Gastroesophageal sphincter (tissue), 3 donors: ENCODE results near the gene EHMT1.

Experiments used
- EP300 ChIP-seq: sonication (generic); formaldehyde crosslinking; IDR thresholded peaks from one replicate; pipeline ENCODE4 v1.6.1; 2017; ENCODE audit warnings: antibody characterized with exemption, mild to moderate bottlenecking
- POLR2A ChIP-seq, 2 donors: fragments of 450-650 bp; IDR thresholded peaks; one replicate each; pipeline ENCODE4 v1.6.1; 2017; ENCODE audit warnings: antibody characterized with exemption in 2 of 2, mild to moderate bottlenecking in 2 of 2, moderate library complexity in 1 of 2
- TF ChIP-seq, protein P1 (sequence below), 4 experiments: fragments of 200-600 bp in 2 of 4; fragments of 450-650 bp in 2 of 4; sonication (generic) in 1 of 4; IDR thresholded peaks; one replicate each; pipeline ENCODE4 v1.5.1; 2017 to 2019; ENCODE audit warnings: antibody characterized with exemption in 4 of 4, mild to moderate bottlenecking in 2 of 4, moderate library complexity in 2 of 4

DNA sequence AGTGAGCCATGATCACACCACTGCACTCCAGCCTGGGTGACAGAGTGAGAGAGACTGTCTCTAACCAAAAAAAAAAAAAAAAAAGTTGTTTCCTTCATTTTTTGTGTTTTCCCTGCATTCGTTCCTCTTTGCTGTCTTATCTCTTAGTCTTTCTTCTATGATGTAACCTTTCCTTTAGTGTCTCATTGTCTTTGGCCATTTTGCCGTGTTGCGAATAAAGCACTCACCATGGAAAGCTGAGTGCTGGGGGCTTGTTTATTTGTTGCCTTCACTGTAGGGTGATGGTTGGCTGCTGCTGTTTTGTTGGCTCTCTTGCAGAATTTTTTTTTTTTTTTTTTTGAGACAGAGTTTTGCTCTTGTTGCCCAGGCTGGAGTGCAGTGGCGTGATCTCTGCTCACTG is 7.7 kb downstream of the EHMT1 start:
- TF ChIP-seq, protein P1, sequence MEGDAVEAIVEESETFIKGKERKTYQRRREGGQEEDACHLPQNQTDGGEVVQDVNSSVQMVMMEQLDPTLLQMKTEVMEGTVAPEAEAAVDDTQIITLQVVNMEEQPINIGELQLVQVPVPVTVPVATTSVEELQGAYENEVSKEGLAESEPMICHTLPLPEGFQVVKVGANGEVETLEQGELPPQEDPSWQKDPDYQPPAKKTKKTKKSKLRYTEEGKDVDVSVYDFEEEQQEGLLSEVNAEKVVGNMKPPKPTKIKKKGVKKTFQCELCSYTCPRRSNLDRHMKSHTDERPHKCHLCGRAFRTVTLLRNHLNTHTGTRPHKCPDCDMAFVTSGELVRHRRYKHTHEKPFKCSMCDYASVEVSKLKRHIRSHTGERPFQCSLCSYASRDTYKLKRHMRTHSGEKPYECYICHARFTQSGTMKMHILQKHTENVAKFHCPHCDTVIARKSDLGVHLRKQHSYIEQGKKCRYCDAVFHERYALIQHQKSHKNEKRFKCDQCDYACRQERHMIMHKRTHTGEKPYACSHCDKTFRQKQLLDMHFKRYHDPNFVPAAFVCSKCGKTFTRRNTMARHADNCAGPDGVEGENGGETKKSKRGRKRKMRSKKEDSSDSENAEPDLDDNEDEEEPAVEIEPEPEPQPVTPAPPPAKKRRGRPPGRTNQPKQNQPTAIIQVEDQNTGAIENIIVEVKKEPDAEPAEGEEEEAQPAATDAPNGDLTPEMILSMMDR (IDR thresholded peaks at IDR 0.05): no peak
- no peak for TF ChIP-seq EP300
- no peak for TF ChIP-seq POLR2A (IDR thresholded peaks at IDR 0.05)
